HG03575 (cell line): ENCODE results near the gene HOXA13.

Experiments
- ATAC-seq: cut with Tn5 transposase; IDR thresholded peaks from one replicate; pipeline ENCODE4 v1.9.1; 2021; ENCODE audit not compliant: unreplicated experiment, insufficient number of reproducible peaks, low FRiP score; ENCODE audit errors: extremely low read depth

The HOXA13 gene

DNA sequence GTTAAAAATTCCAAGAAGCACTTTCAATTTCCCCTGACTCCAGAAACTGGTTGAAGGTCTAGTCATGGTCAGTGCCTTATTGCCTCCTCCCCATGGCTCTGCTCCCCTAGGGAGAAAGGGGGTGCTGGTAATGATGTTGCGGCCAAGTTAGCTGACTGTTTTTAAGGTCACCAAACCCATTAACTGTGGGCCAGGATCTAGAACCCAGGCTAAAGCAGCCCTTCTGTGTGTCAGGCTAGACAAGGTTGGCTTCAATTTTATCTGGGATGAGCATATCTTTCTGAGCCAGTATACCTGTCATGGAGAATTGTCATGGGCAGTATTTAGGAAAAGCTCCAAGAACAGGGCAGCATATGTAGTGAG, 11.2 kb upstream of the HOXA13 start:
- ATAC-seq: no peak

DNA sequence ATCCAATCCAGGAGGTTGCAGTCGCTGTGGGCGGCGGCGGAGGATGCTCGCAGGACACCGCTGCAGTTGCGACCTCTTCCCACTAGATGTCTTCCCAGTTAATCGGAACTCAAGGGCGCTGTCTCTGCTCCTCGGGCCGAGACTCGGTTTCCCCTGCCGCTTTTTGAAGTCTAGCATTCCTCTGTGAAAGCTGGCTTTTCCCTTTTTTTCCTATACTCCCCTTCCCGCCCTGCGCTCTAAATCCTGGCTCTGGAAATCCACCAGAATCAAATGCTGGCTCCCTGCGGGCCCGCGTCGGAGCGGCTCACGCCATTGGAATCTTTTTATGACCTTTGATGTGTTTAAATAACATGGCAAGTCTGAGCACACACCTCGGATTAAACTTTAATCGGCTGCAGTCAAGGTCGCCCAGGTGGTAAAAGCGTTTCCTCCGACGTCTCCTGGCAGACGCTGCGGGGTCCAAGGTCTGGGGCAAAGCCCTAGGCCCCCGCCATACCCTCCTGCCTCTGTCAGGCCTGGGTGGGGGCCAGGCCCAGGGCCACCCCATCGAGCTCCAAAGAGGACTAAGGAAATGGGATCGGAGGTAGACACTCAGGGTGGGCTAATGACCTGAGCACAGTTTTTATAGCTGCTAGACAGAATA, 10.7 kb upstream of the HOXA13 start:
- no peak for ATAC-seq

DNA sequence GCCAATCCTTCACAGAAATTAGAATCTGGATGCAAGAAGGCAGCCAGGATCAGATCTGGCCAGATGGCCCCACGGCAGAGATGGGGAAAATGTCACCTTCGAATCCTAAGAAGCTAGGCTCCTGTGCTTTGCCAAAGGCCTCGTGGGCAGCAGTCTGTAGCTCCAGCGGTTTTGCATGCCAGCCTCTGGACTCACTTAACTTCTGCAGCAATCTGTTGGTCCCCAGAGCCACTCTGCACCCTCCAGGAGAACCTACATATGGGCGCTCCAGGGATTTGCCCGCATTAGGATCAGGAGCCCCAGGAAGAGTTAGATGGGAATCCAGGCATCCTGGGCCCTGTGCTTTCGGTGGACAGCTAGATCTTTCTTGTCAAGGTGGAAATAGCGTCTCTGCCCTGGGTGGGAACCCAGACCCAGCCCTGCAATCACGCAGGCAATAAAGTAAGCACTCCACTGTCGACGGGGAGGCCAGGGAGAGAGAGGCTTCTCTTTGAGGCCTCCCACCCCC, 10.1 kb upstream of the HOXA13 start:
- ATAC-seq: no peak

DNA sequence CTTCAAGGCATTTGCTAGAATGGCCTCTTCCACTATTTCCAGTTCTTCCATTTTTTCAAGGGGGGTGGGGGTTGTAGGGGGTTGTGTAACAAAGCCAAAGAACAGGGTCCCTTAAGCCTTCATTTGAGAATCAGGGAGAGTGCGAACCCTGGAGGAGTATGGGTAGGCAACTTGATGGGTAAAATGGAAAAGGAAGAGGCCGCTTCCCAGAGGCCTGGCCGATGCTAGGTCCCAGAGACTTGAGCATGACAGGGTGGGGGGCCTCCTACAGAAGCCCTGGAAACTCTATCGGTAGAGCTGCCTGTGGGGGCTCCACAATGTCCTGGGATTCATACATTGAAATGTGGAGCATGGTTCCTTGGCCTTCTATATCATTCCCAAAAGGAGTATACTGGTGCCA, 9.1 kb upstream of the HOXA13 start:
- no peak for ATAC-seq

DNA sequence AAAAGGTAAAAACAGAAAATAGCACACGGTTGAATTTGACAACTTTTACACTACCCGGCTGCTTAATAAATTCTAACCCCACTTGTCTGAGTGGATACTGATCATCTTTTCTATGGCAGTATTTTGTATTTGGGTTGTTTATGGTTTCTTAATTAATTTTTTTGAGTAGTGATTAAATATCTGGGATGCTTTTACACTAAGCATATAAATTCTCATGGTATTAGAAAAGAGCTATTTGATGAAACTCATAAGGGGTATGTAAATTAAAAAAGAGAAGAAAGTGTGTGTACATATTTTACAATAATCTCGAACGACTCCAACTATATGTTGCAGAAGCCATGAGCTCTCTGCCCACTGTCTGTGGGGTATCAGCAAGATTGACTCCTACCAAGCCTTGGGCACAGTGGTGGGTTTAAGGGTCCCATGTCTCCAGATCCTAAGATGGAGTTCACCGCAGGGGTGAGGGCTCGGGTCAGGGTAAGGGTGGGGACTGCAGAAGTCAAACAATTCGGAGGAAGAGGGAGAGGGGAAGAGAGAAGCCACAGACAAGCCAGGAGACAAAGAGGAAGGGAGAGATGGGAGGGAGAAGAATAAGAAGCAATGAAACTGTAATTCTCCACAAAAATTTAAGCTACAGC, 7.6 kb upstream of the HOXA13 start:
- ATAC-seq: no peak

DNA sequence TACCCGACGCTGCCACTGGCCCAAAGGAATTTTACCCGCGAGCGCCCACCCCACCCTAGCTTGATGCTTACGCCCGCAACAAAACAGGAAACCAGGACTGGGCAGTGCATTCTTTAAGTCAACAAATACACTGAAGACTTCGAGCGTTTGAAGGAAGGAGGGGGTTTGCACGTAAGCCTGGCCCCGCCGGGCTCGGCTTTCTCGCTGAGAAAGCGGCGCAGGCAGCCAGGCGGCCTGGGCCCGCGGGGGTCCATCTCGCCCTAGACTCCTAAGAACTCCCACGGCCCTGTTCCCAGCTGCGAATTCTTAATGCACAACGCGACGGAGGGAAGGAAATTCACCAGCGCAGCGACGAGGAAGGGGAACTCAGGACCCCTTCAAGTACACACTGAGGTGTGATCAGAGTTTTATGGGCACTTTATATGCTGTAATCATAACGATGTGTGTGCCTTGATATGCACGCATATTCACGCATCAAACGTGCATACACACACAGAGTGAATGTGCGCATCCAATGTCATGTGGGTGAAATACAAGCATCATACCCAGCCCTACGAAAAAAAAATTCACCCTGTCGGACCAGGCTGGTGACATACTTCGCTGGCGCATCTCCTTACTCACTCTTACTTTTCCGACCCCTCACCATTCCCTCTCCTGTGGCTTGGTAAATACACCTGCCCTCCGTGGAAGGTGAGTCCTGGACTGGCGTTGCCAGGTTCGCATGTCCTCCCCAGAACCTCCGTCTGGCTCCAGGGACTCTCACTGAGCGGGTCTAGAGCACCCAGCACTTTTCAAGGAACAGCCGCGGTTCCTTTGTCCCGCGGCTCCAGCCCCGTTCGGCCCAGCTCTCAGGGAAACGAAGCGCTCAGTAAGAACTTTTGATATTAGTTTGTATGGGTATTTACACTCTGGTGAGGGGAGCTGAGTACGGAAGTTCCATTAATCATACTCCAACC, 5.7 kb upstream of the HOXA13 start:
- no peak for ATAC-seq

DNA sequence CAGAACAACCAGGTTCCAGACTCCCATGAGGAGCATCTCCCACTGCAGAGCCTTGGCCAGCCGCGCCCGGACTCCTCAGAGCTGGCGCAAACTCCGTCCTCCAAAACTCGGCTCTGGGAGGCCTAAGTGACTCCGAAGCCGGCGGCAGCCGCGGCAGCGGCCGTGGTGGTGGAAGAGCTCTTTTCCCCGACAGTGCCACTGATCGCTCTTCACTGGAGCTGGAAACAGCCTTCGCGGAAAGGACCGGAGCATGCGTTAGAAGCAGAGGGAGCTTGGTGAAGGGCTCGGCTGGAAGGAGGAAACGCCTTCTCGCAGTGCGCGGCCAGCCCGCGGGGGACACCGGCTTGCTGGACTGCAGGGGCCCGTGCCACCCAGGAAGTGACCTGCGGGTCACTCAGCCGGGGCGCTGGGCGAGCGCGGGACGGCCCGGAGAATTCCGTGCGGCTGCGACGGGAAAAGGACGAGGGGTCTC, 5.0 kb upstream of the HOXA13 start:
- no peak for ATAC-seq

DNA sequence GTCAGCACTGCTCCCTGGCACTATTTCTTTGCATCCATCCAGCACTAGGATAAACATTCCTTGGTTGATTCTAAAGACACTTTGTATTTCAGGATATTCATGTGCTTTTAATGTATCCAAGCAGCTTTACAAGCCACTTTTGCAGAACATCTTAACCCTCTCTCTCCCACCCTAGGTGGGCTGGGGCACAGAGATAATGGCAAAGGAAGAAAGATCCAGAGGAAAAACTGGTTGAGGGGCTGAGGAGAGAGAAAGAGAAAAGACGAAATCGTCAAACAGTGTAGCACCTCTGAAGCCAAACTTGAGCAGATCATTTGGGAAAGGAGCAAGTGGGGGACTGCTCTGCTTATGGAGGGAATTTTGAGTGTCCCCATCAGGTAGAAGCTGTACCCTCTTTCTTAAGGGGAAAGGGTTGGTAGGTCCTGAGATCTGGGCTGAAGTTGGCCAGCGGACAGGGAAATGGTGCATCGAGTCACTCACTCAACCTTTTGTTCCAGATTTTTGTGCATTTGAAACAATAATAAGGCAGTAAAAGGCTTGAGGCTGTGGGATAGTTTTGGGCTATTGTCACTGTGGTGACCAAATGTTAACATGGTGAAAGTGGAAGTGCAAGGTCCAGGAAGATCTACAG, 4.2 kb upstream of the HOXA13 start:
- no peak for ATAC-seq

DNA sequence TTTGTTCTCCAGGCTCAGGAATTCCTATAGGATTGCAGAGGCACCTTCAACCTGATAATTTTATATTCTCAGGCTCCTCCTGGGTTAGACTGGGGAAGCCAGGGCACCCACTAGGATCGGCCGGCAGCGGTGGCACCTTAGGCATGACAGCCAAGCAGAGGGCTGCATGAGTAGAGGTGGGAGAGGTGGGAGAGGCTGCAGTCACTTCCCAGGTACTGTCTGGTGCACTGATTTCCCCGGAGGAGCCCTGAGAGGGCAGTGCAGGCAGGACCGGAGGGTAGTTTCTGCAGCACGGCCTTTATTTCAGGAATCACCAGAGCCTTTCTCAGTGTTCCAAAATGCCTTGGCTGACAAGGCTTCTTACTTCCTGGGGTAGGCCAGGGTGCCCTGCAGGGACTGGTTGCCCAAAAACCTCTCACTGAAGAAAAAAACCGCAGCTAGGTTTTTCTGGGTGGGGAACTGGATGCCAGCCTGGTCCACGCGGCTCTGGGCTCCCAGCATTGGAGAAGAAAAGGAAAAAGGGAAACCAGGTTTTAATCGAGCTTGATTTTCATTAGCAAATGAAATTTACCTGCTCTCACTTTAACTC, 3.6 kb upstream of the HOXA13 start:
- no peak for ATAC-seq

DNA sequence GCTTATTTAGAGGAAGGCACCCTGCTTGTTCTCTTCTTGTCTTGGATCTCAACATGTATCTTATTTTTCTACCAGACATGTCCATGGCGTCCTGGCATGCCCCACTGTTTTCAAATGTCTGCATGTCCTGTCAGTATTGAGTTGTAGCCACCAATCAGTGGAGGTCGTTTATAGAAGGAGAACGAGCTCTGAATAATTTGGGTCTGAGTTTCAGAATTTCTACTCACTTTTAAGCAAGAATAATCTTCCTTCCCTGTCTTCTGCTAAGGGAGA, 2.9 kb upstream of the HOXA13 start:
- ATAC-seq: no peak

DNA sequence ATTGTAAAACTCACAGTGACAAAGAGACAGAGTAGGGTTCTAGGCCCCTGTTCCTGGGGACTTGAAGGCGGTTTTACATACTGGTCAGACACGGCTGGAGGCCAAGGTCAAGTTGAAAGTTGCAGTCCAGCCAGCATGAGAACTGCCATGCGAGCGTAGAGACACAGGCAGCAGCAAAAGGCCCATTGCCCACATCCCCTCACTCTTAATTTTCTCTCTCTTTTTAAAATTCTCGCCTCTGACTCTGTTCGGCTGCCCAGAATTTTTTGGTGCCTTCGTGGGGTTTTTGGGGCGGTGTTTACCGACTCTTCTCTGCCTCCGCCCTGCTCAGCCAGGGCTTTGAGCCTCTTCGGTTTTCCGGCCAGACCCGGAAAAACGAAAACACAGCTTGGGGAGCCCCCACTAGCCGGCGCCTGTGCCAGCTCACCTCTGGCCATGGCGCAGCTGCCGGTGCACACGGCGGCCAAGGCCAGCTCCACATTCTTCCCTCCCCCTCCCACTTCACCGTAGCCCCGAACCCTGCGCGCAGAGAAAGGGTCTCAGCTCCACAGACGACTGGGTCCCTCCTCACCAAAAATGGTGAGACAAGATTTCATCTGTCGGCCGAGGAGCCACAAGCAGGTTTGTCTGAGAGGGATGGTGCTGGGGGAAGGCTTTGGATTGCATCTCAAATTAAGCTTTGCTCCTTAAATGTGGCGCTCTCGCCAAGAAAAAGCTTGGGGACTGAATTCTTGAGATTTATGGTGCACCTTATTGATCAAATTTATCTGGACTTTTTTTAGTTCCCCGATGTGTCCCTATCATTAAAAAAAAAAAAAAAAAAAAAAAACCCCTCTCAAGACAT, 2.3 kb upstream of the HOXA13 start:
- no peak for ATAC-seq

DNA sequence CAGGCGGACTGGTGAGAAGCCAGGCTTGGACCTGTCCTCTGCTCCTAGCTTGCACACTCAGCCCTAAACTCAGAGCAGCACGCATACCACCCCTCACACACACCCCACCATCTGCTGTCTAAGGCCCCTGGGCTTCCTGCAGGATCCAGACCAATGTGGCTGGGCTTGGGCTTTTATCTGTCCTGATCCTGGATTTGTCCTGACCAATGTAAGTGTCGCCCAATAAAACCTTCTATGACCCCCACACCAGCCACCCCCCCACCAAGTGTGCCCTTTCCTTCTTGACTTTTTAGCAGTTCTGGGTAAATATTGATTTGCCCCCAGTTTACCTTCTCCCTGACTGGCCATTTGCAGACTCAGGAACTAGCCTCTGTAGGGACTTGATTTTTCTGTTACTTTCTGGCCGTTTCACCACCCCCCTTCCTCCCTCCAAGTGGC, 1.7 kb upstream of the HOXA13 start:
- ATAC-seq: no peak

DNA sequence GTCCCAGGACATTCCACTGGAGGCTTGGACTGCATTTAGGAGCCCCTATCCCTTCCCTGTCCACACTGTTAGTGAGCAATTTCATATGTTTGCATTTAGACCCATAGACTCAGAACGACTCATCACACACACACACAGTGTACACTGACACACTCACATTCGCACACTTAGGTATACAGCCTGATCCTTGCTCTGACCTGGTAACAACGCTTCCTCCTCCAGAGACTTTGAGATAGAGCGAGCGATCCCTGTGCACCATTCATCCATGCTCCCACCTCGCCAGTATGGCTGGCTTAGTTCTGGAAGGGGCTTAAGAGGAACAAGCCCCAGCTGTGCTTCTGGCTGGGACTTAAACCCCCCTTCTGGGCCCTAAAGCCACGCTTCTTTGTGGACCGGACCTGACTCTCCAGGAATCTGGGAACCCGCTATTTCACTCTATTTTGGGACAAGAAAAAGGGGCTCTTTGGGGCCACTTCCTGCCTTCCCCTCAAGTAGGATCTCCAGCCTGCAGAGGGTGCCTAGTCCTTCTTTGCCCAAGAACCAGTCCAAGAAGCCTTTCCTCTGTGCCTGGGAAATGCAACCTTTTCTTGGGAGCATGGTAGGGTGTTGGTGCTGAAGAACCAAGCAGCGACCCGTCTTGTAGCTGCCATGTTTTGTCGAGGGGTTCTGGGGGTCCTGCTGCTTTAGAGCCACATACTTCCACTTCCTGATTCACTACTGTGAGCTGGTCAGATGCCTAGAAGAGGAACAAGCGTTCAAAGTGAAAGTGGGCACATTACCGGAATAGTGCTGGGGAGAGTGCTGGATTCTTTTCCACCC, 1.1 kb upstream of the HOXA13 start:
- ATAC-seq: no peak

DNA sequence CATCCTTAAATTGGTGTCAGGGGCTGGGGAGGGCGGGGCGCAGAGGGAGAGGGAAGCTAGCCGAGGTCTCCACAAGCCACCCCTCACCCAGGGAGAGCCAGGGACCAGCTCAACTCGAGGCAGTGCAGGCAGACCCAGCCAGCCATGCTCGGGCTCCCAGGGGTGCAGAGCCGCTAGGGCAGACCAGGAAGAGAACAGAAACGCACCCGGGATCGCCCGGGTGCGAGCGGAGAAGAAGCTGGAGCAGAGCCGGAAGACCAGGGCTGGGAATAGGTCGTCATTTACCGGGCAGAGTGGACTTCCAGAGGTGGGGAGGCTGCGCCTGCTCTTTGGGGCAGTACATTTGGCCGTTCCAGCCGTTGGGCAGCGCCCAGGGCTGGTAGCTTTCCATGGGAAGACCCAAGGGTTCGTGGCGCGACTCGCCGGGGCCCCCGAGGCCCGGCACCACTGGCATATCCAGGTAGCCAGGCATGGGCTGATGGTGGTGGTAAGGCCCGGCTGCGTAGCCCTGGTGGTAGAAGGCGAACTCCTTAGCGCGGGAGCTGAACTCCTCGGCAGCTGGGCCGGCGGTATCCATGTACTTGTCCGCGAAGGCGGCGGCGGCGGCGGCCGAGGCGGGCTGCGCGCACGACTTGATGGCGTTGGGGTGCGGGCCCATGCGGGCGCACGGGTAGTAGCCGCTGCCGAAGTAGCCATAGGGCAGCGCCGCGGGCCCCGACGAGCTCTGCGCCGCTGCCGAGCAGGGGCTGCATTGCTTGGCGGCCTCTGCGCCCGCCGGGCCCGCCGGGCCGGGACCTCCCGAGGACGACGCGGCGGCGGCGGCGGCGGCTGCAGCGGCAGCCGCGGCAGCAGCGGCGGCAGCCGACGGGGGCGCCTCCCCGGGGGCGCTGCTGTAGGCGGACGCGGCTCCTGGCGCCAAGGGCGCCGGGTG, 755 bp downstream of the HOXA13 start:
- no peak for ATAC-seq

DNA sequence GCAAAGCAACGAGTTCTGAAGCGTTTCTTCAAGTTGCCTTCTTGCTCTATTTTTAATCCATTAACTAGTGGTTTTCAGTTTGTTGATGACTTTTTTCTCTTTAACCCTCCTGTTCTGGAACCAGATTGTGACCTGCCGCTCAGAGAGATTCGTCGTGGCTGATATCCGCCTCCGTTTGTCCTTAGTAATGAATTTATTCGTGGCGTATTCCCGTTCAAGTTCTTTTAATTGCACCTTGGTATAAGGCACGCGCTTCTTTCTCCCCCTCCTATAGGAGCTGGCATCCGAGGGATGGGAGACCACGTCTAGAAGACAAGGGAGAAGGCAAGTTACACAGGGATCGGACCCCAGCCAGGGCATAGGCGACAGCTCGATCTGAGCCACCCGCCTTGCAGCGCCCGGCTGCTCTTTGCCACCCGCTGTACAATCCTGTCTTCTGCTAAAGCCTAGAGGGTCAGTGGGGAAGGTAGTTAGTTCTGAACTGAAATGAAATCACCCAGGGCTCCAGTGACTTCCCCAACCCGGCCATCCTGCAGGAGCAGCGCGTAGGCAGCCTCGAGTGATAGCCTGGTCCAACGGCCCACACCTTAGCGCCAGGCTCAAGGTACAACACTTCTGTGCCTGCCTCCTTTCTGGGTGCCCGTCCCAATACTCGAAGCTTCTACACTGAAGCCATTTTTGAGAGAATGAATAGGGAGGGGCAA, 1.6 kb downstream of the HOXA13 start:
- no peak for ATAC-seq
